HFFc6 (cell line): ENCODE data around the gene CCN5. TPM values are rescaled to one million over a fixed set of nuclear protein-coding genes. Genes with fewer than 3 reads are reported as not detected.
"Not testable (repeated sequence)": the region's sequence is repeated elsewhere in the genome, so short reads cannot be mapped to it uniquely, and the experiment has no call there.

Experiments
- DNase-seq: peaks from one replicate; pipeline ENCODE4 v3.0.0-alpha.2; 2018
- H3K27ac Mint-ChIP-seq: 2 replicates; pipeline ENCODE4 v1.8.0; 2020; ENCODE audit warnings: mild to moderate bottlenecking, mixed read lengths
- H3K27me3 Mint-ChIP-seq: 2 replicates; pipeline ENCODE4 v1.8.0; 2021; ENCODE audit warnings: mild to moderate bottlenecking, moderate library complexity, mixed read lengths; ENCODE audit not compliant: insufficient read depth
- H3K36me3 Mint-ChIP-seq: 2 replicates; pipeline ENCODE4 v1.8.0; 2021; ENCODE audit warnings: low read depth, mixed read lengths
- H3K4me1 Mint-ChIP-seq: 2 replicates; pipeline ENCODE4 v1.8.0; 2020; ENCODE audit warnings: low read depth, mixed read lengths
- H3K4me3 Mint-ChIP-seq: 2 replicates; pipeline ENCODE4 v1.8.0; 2020; ENCODE audit warnings: mild to moderate bottlenecking, moderate library complexity, mixed read lengths
- H3K9me3 Mint-ChIP-seq: 2 replicates; pipeline ENCODE4 v1.8.0; 2020; ENCODE audit warnings: mild to moderate bottlenecking, mixed read lengths
- CTCF ChIP-seq: fragments of 200-600 bp; sonication (generic); IDR thresholded peaks from 2 replicates; pipeline ENCODE4 v1.5.0; 2021; ENCODE audit warnings: antibody characterized with exemption, mild to moderate bottlenecking
- total RNA-seq, 6 experiments: library from RNA; stranded (reverse); fragmentation: NEBNext Ultra II Directional; extraction: Animal tissue kit (Norgen Biotek cat#: 25700); gene quantifications; 2 replicates in 1 of 6; 3 replicates in 5 of 6; pipeline ENCODE4 v1.2.3, GENCODE V29; 2021

Gene CCN5
- total RNA-seq, 6 experiments from 2014 or later = 0.14 TPM; not detected in 5

GRCh38 chr20:44759595-44759994 is 44.4 kb downstream of the CCN5 start:
- Mint-ChIP-seq H3K9me3 (no peaks in the 10 kb centered on the region), H3K4me1 (peaks cover 5% of the 10 kb centered on the region; the same call in 1 of the 2 replicates), H3K4me3 (no peak overlapping the region), H3K27me3 (peaks cover 25% of the 10 kb centered on the region), H3K27ac (no peak overlapping the region), H3K36me3 (no peaks in the 10 kb centered on the region)
- no peak for DNase-seq
- no peak for TF ChIP-seq CTCF

GRCh38 chr20:44761423-44761822 is 46.3 kb downstream of the CCN5 start:
- no peak for TF ChIP-seq CTCF
- Mint-ChIP-seq H3K4me3 (no peak overlapping the region), H3K27me3 (peaks cover 21% of the 10 kb centered on the region)

GRCh38 chr20:44762466-44763140 is 47.4 kb downstream of the CCN5 start:
- H3K27me3 Mint-ChIP-seq = peaks cover 23% of the 10 kb centered on the region
- peaks cover 11% of the 10 kb centered on the region; the same call in 1 of the 2 replicates for H3K4me1 Mint-ChIP-seq

More at GRCh38 chr20:44761423-44761822, 46.3 kb downstream of the CCN5 start:
- H3K4me1 Mint-ChIP-seq = peaks cover 11% of the 10 kb centered on the region; the same call in 1 of the 2 replicates
- no peaks in the 10 kb centered on the region for H3K9me3 Mint-ChIP-seq
- no peaks in the 10 kb centered on the region for H3K36me3 Mint-ChIP-seq
- H3K27ac Mint-ChIP-seq = no peak overlapping the region
- no peak for DNase-seq

GRCh38 chr20:44763798-44764197 is 48.6 kb downstream of the CCN5 start:
- peaks cover 11% of the 10 kb centered on the region; the same call in 1 of the 2 replicates for H3K4me1 Mint-ChIP-seq
- DNase-seq = not testable (repeated sequence)

More at GRCh38 chr20:44762466-44763140, 47.4 kb downstream of the CCN5 start:
- Mint-ChIP-seq H3K27ac (no peak overlapping the region), H3K36me3 (no peaks in the 10 kb centered on the region), H3K9me3 (no peaks in the 10 kb centered on the region), H3K4me3 (no peak overlapping the region)
- TF ChIP-seq CTCF = no peak
- no peak for DNase-seq

GRCh38 chr20:44765091-44765490 is 49.9 kb downstream of the CCN5 start:
- no peak overlapping the region for H3K4me3 Mint-ChIP-seq
- peaks cover 6% of the 10 kb centered on the region; the same call in 1 of the 2 replicates for H3K4me1 Mint-ChIP-seq
- no peak for TF ChIP-seq CTCF
- DNase-seq = no peak
- H3K27ac Mint-ChIP-seq = no peak overlapping the region
- H3K9me3 Mint-ChIP-seq = no peaks in the 10 kb centered on the region
- peaks cover 23% of the 10 kb centered on the region for H3K27me3 Mint-ChIP-seq
- no peaks in the 10 kb centered on the region for H3K36me3 Mint-ChIP-seq

More at GRCh38 chr20:44763798-44764197, 48.6 kb downstream of the CCN5 start:
- H3K9me3 Mint-ChIP-seq, H3K4me3 Mint-ChIP-seq, H3K27ac Mint-ChIP-seq, H3K36me3 Mint-ChIP-seq: not testable (repeated sequence)
- H3K27me3 Mint-ChIP-seq = peaks cover 22% of the 10 kb centered on the region

GRCh38 chr20:44765701-44766347 is 50.7 kb downstream of the CCN5 start:
- H3K4me1 Mint-ChIP-seq = peaks cover 6% of the 10 kb centered on the region; the same call in 1 of the 2 replicates
- no peaks in the 10 kb centered on the region for H3K9me3 Mint-ChIP-seq
- TF ChIP-seq CTCF = no peak
- DNase-seq = no peak
- H3K36me3 Mint-ChIP-seq = no peaks in the 10 kb centered on the region
- no peak overlapping the region for H3K4me3 Mint-ChIP-seq
- peaks cover 23% of the 10 kb centered on the region for H3K27me3 Mint-ChIP-seq
- no peak overlapping the region for H3K27ac Mint-ChIP-seq
